Activated effector memory CD4-positive, alpha-beta T cell treated with anti-CD3 and anti-CD28 coated beads, Interleukin-2, amount 50 U/mL, for 16 hours (primary cell): ENCODE measurements around the gene ZKSCAN4.
A peak's percentile ranks its signal among the peaks of the same experiment; 100 is the strongest.

Experiments
- DNase-seq: peaks from one replicate; pipeline ENCODE4 v3.0.0-alpha.2; 2020

Gene ZKSCAN4

DNA sequence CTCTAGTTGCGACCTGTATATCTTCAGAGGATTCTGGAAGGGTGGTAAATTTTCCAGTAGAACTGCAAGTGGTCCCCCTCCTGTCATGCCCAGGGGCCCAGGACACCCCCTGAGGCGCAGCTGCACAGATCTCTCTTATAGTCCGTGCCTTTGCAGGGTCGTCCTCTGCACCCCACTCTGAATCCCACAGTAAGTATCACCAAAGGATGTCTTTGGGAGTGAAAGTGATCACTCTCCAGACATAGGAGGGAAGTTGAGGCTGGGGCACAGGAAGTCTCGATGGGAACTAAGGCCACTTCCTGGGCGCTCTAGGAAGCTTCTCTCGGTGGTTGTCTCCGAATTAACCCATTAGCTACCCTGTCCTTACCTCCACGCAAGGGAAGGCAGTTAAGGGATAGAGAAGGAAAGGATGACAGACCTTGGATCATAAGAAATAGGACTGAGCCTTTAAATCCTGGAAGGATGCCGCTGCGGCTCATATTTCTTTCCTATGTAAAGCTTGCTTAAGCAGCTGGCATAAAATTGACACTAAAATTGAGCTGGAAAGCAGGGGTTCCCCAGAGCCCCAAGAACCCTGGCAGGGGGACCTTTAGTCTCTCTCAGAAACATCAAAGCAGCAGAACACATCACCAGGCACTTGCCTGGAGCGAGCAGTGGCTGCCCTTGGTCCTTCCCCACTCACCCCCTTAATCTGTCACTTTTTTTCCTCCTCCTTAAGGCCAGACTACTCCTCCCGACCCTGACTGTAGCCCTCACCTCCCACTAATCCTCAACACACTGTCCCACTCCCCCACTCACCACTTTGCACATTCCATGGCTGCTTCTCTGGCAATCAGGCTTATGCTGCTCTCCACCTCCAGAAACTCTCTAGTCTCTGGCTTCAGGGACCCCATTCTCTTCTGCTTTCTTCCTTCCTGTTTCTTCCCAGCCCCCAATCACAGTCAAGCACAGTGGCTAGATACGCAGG, at the start of gene ZKSCAN4:
Gene ZKSCAN4, minus strand, starts transcription at position 261 of the 967 bp plus-strand sequence. CDS start 289 bp downstream, outside the sequence.
- peak; percentile 90 for DNase-seq

DNA sequence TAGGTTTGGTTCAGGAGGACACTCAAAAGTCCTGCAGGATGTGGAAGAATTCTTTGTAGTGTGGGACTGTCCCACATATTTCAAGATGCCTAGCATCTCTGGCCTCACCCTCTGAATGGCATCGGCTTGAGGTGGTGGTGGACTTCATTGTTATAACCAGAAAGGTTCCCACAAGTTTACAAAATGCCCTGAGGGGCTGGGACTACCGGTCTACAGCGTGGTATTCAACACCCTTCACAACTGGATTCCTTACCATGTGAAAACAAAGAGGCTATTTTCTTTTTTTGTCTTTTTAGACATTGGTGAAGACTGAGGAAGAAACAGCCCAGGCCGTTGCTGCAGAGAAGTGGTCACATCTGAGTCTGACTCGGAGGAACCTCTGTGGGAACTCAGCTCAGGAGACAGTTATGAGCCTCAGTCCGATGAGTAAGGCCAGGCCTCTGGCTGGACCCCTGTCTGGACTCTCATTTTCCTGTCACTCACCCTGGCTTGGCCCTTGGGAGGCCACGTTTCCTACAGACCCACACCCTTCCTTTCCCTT, 44.5 kb upstream of the ZKSCAN4 start:
- no peak for DNase-seq

DNA sequence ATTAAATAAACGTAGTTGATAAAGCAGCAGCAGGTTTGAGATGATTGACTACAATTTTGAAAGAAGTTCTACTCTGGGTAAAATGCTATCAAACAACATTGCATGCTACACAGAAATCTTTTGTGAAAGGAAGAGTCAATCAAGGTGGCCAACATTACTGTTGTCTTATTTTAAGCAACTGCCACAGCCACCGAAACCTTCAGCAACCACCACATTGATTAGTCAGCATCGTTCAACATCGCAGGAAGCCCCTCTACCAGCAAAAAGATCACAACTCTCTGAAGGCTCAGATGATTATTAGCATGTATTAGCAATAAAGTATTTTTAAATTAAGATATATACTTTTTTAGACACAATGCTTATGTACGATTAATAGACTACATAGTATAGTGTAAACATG, 43.3 kb upstream of the ZKSCAN4 start:
- no peak for DNase-seq

DNA sequence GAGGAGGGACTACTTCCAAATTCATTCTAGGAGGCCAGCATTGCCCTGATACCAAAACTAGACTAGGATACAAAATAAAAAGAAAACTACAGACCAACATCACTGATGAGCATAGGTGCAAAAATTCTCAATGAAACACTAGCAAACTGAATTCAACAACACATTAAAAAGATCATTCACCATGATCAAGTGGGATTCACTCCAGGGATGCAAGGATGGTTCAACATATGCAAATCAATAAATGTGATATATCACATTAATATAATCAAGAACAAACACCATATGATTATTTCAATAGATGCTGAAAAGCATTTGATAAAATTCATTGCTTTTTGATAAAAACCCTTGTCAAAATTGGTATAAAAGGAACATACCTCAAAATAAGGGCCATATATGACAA, 39.5 kb upstream of the ZKSCAN4 start:
- no peak for DNase-seq

DNA sequence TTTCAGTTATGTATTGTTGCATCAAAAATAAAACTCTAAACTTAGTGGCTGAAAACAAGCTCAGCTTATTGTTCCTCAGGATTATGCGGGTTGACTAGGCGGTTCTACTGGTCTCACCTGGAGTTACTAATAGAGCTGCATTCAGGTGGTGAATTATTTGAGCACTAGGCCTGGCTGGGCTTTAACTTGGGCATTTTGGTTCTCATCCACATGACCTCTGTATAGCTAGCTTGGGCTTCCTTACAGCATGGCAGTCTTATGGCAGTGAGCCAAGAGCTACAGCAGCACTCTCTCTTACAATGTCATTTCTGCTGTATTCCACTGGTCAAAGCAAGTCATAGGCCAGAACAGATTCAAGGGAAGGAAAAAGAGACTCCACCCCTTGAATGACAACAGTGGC, 30.9 kb upstream of the ZKSCAN4 start:
- DNase-seq, result no peak

DNA sequence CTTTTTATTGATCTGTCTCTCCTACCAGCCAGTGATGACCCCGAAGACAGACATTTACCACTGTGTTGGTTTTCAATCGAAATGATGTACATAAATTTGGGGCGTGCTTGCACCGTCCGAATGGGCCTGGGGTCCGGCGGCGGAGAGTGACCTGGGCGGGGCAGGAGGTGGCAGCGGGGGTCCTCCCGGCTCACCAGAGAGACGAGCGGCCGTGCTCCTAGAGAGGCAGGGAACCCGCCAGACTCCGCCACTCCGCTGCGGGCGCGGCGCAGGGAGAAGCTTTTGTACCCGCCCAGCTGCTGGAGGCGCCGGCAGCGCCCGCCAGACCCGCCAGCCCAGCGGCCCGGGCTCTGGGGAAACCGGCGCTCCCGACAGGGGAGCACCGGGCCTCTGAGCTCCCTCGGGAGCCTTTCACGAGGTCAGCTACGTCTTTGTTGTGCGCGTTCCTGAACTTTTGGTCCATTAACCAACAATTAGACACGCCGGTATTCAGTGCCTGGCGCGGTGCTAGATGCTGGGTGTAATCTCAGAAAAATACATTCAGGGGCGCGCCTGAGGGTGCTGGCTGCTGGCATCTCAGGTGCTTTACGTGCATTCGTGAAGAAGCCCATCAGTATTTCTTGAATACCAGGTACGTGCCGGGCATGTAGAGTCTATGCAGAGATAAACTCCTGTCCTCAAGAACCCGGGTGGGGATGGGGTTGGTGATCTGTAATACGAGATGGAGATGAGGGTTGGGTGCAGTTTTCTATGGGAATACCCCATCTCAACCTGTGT, 29.4 kb upstream of the ZKSCAN4 start, which contains the start of gene PGBD1:
Gene PGBD1, plus strand, starts transcription at position 285 of the 777 bp plus-strand sequence. CDS start 2,242 bp downstream, outside the sequence.
- DNase-seq, result peak; percentile 77

DNA sequence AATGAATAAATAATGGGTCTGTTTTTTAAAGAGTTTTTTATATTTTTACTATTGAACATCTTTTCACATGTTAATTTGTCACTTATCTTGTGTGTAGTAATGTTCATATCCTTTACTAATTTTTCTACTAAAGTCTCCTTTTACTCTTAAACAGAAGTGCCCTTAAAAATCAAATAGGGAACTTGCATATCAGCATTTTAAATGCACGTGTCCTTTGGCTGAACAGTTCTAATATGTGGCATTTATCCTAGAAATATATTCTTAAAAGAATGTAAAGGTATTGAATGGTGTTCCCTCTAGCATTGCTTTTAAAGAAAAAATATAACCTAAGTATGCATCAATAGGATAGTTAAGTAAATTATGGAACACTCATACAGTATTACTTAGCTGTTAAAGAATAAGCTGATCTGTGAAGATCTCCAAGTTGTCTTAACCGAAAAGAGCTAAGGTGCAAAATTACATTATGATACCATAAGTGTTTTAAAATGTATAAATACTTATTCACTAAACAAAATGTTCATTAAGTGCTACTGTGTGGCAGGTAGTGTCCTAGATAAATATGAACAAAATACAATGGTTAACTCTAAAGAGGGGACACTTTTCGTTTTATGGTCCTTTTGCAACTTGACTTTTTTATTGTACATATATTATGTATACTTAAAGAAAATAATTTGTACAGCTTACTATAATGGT, 28.7 kb upstream of the ZKSCAN4 start:
- no peak for DNase-seq

DNA sequence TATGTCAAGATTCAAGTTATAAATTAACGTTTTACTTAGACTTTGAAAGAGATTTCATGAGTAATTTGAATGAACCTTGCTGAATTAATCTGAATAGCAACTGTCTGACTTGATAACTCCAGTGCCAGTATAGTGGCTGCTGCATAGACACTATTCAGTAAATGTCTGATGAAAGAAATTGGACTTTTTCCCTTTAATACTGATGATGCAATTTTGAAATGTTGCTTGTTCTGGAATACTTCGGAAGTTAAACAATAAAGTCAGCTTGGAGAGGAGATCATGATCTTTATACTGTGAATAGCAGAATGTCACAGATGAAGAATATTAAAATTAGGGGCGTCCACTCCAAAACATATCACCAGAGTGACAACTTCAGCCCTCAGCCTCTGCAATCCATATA, 25.7 kb upstream of the ZKSCAN4 start:
- DNase-seq, result no peak

DNA sequence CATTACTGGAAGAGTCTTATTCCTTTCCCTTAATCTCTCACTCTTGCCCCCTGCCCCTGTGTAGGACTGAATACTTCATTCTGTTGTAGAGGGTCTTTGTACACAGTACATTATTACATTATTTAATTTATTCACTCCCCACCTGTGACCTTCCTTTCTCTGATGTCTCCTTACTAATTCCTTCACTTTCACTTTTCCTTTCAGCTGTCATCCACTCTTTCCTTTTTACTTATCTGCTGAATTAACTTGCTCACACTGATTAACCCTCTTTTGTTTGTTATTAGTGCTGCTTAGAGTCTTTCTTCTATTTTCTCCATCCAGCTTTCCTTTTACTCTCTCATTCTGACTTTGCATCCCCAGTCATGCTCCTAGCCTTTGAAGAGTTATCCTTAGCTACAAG, 22.8 kb upstream of the ZKSCAN4 start:
- no peak for DNase-seq

DNA sequence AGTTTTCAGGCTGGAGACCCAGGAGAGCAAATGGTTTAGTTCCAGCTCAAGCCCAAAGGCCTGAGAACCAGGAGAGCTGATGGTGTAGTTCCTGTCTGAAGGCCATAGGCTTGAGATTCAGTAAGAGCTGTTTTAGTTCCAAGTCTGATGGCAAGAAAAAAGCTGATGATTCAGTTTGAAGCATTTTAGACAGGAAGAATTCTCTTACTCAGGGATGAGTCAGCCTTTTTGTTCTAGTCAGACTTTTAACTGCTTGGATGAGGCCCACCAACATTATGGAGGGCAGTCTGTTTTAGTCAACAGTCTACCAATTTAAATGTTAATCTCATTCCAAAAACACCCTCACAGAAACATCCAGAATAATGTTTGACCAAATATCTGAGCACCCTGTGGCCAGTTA, 17.4 kb upstream of the ZKSCAN4 start:
- no peak for DNase-seq

DNA sequence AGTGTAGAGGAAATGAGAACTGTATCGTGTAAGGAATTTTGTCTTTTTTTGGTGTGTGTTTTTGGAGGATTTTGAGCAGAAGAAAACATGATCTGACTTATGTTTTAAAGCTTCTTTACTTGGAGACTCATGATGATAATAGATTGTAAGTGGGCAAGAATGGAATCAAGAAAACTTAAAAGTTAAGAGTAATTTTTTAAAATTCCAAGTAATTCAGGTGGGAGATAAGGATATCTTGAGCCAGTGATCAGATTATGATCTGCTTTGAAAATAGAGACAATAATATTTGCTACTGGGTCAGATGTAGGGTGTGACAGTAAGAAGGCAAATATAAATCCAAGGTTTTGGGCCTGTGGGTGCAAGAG, 15.6 kb upstream of the ZKSCAN4 start:
- no peak for DNase-seq

DNA sequence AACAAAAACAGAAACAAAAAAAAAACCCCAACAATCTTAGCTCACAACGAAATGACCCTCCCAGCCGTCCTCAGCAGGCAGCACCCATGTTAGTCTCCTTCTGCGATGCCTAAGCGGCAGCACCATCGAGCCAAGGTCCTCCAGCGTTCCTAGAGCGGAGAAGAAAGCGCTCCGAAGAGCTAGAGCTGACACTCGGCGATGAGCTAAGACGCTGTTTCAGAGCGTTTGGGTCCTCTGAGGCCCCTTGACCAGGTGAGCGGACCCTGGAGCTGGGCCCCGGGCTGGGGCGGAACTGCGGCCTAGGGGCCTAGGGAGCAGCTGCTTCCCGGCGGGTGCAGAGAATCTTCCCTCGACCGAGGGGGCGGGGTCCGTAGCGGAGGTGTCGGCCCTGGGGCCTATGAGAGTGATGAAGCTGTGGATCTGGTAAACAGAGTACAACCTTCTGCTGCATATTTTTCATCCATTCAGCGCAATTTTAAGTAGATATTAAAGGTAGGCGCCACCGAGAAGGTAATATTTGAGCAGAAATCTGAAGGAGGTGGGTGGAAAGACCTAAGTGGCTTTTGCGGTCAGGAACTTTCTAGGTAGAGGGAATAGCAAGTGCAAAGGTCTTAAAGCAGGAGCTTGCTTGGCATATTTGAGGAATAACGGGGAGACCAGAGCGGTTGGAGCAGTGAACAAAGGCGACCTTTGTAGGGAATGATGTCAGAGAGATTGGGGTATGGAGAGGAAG, 15.1 kb upstream of the ZKSCAN4 start, which contains the start of gene ZSCAN26:
Gene ZSCAN26, plus strand, starts transcription at position 182 of the 733 bp plus-strand sequence. CDS start 4,777 bp downstream, outside the sequence.
- DNase-seq, result peak; percentile 94

DNA sequence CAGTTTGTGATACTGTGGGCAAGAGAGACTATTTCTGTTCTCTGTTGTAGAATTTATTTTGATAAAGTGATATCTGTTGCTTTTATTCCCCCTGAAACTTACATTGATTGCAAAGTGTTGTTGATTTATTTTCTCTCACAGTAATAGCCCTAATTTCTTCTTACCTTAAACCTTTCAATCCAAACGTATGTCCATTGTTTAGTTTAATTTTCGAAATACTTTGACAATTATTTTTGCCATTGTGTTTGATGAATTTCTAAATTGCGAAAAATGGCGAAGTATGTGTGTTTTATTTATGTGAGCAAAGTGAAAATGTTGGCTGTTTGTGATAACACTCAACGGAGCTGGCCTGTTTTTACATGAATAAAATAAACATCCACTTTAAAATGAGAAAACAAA, 14.5 kb upstream of the ZKSCAN4 start:
- no peak for DNase-seq

DNA sequence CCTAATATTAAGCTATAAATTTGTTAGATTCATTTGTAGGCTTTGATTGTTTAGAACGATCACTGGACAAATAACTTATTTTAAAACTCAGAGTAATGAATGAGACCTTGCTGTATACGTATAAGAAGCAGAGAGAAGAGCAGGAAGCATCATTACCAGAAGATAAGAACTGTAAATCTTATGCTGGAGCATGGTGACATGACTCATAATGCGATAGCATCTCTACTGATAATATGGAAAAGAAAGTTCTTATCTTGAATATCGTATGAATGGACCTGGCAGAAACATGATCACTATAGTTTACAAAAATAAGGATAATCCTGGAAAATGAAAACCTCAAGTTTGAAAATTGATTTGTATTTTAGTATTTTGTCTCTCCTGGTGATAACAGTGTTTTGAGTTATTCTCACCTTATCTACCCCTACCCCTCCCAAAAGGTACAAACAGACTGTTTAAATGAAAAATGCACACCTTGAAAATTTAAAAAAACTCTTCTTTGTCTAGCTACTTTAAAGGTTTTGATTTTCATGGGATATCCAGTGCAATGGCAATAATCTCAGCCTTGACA, 12.8 kb upstream of the ZKSCAN4 start:
- no peak for DNase-seq

DNA sequence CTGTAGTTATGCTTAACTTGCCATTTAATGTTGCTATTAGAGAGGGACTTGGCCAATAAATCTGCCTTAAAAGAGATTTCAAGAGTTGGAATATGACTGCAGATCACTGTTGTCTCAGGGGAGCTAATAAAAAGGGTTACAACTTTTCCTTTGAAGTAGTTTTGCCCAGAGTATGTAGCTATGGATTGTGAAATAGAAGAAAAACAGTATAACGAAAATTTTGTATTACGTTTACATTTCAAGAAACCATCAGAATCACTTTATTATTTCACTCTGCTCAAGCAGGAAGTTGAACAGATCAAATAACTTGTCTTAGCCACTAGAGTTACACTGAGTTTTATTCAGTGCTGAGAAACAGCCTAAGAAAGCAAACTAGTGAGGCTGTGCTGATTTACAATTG, 11.9 kb upstream of the ZKSCAN4 start:
- DNase-seq, result no peak

DNA sequence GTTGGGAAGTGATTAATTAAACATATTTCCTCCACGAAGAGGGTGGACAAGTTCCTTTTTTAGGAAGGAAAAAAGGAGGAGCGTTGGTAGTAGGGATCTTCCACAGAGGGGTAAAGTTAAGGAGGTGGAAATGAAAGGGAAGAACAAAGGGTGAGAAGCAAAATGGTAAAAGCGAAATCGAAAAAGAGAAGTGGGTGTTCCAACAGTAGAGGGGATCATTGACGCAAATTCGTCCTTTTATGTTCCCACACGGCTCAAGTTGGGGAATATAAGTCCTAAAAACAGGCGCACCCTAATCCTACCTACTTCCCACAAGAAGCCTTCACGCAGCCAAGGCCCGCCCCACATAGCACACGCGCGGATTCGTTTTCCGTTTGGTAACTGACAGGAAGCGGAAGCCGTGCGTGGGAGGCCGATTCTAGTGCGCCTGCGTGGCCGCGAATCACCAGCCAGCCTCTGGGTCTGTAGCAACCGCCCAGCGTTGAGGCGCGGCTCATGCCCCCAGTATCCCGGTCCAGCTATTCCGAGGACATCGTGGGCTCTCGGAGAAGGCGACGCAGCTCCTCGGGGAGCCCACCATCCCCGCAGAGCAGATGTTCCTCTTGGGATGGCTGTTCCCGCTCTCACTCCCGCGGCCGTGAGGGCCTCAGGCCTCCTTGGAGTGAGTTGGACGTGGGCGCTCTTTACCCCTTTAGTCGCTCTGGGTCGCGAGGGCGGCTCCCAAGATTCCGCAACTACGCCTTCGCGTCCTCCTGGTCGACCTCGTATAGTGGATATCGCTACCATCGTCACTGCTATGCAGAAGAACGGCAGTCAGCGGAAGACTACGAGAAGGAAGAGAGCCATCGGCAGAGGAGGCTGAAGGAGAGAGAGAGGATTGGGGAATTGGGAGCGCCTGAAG, 7.1 kb upstream of the ZKSCAN4 start, which contains the start of gene NKAPL:
Gene NKAPL, plus strand, starts transcription at position 421 of the 901 bp plus-strand sequence. Its CDS starts 75 bp downstream, at position 496.
- DNase-seq, result peak; percentile 79

DNA sequence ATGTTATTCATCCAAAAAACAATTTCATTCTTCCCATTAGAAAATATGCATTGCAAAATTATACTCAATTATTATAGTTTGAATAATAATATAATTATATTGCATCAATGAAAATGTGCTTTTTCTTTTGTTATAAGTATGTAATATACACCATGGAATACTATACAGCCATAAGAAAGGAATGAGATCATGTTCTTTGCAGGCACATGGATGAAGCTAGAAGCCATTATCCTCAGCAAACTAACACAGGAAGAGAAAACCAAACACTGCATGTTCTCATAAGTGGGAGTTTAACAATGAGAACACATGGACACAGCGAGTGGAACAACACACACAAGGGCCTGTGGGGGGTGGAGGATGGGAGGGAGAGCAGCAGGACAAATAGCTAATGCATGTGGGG, 5.0 kb upstream of the ZKSCAN4 start:
- DNase-seq, result no peak

DNA sequence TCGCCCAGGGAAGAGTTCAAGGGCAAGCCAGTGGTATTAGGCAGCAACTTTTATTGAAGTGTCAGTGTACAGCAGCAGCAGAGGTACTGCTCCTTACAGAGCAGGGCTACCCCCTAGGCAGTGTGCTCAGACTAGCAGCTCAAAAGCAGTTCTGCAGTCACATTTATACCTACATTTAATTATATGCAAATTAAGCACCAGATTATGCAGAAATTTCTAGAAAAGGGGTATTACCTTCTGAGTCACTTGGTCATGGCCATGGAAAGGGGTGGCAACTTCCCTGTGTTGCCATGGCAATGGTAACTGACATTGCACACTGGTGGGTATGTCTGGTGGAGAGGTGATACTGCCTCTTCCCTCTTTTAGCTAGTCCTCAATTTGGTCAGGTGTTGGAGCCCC, 2.1 kb upstream of the ZKSCAN4 start:
- DNase-seq, result no peak

DNA sequence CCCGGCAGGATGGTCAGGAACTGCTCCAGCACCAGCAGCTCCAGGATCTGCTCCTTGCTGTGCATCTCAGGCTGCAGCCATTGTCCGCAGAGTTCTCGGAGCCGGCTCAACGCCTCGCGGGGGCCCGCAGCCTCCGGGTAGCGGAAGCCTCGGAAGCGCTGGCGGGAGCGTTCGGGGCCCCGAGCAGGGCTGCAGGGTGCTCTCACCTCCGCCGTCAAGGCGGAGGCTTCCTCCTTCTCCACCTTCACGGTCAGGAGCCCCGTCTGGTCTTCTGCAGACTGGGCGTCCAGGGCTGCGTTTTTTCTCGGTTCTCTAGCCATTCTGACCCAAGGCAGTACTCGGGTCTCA, 434 bp downstream of the ZKSCAN4 start:
- DNase-seq, result peak; percentile 72

DNA sequence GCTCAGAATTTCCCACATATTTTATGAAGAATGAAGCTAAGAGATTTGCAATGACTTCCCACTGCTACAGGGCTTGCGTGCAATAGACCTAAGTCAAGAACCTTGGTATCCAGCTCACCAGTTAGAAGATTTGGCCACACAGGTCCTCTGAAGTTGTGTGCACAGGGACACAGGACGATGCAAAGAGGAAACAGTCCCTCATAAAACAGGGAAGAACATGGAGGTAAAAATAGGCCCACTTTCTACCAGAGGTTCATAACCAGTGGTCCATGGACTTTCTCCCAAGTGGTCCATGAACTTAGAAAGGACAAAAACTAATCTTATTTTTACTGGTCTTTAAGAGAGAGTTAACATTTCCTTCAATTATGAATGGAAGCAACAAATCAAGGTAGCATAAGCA, 1.3 kb downstream of the ZKSCAN4 start:
- no peak for DNase-seq

DNA sequence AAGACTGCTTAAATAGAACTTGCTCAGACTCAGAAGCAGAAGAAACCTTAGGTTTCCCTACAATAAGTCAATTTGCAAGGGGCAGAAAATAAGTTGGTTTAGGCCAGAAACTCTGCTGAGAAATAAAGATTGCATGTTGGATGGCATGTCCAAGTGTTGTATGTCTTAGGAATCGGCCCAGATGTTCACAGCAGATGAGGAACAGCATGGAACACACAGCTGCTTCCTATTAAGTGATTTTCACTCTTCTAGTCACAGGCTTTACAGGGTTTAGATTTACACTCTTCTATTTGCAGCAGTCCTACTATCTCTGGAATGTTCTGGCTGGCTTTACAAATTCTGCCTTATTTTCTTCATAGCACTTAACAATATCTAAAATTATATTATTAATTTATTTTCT, 3.2 kb downstream of the ZKSCAN4 start:
- DNase-seq, result no peak
